ENCODE results near the gene NAB1.
"Not testable (repeated sequence)": the region's sequence is repeated elsewhere in the genome, so short reads cannot be mapped to it uniquely, and the experiment has no call there.

NAB1 gene

DNA sequence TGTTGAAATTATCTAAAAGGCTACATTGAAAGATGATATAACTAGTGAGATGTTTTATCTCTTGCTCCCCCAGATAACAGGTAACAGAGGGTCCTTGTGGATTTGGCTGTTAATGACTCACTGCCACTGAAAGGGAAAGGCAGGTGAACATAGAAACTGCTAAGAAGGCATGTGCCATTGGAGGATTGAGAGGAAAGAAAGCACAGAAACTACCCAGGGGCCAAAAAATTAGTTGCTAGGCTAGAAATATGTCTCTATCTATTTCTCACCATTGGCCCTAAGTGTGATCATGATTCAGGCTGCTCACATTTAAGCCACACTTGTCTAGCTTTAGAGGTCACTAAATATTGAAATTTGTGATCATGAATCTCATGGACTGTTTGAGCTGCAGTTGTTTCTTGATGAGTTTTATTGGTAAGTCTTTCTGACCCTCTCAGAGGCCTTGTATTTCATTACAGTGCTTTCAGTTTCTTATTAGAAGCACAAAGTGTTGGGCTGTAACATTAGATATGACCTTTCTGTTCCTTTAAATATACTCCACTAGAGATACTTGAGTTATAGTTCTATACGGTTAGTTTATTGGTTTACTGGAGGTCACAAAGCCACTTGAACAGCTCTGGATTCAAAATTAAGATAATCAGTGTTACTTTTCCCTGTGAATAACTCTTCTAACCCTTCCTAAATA lies 26.2 kb downstream of the NAB1 start:
- no peak for DNase-seq

DNA sequence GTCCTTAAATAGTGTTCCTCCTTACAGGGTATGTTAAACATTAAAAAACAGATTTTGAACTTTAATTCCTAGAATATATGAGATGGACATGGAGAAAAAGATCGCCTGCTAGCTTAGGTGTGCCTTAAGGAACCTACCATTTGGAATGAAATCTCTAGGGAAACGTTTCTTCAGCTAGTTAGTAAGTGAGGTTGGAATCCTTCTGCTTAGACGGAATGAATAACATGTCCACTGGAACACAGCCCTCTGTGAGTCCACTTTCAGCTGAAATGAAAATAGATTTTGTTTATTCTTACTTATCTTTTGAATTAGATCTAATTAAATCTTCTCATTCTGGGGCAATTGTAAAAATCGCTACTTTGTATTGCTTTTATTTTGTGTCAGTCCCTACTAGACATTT lies 28.4 kb downstream of the NAB1 start:
- peak; percentile 5 for DNase-seq

DNA sequence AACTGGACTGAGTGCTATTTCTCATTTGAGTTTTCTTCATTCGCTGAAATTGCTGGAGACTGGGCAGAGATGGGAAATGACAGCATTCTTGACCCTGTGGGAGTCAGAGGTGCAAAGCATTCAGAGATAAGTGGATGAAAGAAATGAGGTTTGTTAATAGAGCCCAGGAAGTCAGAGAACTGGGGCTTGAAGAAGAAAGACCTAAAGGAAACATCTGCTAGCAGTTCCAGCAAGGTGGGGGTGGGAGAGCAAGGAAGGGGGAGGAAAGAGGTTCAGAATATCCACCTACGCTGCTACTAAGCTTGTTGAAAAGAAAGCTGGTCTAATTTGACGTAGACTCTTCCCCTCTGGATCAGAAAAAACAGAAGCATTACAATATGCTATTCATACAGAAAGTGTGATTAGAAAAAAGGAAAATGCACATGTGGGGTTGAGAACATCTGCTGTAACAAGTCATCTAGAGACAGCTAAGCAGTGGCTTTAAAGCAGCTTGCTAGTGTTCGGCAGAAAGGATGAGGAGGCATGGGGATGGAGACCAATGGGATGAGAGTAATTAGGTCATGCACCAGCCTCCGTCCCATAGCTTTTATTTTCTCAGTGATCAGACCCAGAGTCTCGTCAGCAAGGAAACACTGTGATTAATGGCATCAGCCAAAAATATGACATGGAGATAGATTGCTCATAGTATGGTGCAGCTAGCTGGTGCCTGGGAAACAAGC lies 29.7 kb downstream of the NAB1 start:
- peak; percentile 17 for DNase-seq

DNA sequence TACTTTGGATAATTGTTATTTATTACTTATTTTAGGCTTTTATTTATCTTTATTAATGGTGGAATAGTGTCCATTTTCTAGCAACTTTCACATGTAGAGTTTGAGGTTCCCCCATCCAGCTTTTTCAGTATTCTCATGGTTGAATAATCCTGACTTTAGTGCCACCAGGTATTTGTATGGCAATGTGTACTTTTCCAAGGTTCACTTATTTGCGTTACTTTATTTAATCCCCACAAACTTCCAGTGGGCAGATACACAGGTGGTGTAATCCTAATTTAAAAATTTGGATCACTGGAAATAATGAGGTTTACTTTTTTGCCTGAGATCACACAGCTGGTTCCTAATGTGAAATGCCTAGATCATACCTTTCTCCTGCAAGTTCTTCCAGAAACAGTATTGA lies 30.5 kb downstream of the NAB1 start:
- DNase-seq: no peak

DNA sequence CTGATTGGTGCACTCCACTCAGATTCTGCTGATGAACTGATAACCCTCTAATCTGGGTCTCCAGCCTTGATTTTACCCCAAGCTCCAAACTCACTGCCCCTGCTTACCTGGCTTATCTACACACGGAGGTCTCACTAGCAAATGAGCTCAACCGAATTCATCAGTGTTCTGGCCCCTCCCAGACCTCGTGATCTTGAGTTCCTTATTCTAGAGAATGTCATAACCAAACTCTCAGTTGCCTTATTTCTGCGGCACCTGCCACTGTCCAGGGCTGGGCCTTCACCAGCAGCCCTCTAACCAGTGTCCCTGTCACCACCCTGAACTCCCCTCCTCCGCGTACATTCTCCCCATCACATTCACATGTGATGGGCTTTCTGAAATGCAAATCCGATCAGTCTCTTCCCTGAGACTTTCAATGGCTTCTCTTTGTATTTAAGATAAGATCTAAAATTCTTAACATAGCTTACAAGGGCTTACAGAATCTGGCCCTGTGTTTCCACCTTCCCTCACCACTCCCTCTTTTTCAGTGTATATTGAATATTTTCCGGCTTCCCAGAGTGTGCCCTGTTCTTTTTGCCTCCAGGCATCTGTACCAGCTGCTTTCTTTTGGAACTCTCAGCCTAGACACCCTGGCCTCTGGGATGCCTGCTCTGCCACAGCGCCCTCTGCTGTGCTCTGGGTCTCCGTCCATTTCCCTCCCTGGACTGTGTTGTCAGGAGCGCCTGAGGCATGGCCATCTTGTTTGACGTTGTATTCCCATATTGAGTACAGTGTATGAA lies 31.1 kb downstream of the NAB1 start:
- DNase-seq: peak; percentile 6

DNA sequence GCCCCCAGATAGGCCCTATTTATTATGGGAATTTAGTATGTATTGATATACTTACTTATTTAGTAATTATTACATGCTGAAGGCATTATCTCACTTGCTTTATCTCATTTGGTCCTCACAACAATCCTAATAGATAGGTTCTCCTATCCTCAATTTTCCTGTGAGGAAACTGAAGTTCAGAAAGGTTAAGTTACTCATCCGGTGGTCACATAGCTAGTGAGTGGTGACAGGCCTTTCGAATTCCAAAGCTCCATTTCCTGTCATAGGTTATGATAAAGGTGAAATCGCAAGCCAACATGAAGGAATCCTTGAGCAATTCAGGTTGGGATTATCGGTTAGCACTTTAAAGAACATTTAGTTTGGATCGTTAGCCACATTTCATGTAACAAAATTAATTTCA lies 33.3 kb downstream of the NAB1 start:
- DNase-seq: peak; percentile 40

DNA sequence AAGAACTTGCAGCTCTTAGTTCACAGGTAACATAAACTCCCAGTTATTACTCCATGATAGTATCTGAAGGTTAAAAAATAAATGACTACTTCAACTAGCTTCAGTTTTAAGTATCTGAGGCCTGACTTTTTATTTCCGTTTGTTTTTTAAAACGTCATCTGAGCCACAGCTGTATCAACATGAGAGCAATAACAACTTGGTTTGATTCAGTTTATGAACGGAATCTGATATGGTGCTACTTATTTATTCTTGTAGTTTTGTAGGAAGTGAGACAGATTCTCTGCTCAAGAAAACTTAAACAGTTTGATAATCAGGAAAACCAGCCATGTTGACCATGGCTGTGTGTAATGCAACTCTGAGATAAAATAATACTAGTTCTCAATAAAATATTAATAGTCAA lies 34.9 kb downstream of the NAB1 start:
- DNase-seq: no peak

DNA sequence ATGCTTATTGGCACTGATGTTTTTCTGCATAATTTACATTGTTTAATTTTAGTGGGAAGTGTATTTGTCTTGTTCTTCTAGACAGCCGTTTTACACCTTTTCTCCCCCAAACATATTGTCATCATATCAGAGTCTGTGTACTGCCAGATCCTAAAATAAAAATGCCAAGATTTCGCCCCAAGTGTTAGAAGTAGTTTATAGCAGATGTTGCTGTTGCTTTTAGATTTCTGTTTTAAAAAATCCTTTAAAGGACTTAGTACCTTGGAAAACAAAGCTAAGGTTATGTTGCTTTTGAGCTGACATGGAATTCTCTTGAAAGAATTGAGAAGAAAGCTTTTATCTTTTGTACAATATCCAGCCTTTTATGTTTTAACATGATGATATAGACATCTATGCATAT lies 36.0 kb downstream of the NAB1 start:
- DNase-seq: no peak

DNA sequence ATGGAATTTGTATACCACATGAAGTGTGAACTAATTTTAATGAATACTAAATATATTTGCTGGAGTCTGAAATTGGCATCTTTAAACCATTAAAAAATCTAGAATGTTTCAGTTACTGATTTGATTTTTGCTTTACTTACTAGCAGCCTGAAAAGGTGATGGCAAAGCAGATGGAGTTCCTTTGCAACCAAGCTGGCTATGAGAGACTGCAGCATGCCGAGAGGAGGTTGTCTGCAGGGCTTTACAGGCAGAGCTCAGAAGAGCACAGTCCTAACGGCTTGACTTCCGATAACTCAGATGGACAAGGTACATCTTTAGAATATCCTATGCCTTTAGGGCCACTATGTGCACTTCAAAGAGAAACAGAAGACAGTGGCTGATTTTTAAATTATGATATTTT lies 36.5 kb downstream of the NAB1 start:
- DNase-seq: no peak

DNA sequence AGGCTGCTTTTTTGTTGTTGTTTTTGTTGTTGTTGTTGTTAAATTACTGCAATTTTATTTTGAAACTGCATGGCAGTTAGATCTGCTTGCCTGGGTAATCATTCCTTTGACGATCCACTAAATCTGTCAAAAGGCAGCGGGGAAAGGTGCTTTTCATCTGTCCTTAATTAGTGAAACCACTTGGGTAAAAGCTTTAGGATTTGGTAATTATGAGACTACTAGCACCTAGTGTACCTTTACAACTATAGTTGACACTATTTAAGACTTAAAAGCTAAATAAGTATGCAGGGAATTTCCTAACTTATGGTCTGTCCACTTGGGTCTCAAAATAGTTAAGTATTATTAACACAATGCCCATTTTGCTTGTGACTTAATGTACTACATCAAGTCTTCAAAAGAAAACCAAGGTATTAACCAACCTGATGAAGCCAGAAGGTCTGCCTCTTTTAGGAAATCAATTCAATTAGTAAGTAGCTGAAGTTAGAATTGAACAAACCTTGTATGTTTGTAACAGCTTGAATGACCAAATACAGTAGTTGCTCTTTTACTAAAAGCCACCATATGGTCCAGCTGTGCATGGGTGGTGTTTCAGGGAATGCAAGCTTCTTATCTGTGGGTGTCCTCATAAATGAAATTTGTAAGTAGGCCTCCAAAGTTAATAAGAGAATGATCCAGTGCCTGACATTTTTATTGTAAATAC lies 44.8 kb downstream of the NAB1 start:
- no peak for DNase-seq

DNA sequence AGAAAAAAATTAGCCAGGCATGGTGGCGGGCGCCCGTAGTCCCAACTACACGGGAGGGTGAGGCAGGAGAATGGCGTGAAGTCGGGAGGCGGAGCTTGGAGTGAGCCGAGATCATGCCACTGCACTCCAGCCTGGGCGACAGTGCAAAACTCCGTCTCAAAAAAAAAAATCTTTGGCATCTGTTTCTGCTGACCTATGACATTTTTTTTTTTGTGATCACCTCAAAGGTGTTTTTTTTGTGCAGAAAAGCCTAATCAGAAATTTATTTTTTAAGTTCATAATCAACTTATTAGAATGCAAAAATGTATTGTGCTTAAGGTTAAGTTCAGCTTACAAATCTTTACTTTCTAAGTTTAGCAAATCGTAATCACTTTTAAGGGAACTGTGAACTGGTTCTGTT lies 45.6 kb downstream of the NAB1 start:
- no peak for DNase-seq

DNA sequence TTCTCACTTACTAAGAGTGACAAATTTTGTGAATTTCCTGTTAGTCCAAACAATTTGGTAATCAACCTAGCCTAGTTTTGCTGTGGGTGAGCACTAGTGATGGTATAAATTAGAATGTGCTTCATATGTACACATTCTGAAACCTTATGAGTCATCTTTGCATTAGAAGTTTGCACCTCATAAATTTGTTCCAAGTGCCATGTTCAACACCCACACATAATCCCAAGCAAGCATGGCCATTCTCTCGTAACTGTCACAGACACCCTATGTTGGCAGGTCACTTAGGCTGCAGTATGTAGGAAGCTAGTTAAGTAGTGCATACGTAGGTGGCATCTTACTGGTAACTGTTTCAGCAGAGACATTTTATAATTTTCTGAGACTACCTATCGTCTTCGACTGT lies 46.9 kb downstream of the NAB1 start:
- peak; percentile 76 for DNase-seq

DNA sequence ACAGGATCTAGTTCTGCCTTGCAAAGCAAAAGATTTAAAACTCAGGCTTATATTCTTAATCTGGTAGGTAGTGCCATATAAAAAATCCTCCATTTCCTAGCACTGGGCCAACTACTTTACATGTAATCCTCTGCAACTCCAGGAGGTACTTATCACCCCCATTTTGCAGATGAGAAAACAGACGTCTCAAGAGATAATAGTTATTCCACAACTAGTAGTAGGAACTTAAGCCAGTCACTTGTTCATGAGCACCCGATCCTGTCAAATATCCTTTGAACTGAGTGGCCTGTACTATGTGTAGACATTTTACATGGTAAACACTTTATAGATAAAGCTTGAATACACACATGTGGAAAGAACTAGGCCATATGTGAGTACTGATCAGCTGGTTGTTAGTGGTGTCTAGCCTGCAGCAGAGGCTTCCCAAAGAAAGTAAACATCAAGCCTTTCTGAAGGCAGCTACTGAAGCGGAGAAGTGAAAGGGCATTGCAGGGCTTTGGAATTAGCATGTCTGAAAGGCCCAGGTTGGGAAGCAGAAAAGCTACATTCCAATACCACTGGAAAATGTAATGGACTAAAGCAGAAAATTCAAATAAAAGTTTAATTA lies 48.0 kb downstream of the NAB1 start:
- no peak for DNase-seq

DNA sequence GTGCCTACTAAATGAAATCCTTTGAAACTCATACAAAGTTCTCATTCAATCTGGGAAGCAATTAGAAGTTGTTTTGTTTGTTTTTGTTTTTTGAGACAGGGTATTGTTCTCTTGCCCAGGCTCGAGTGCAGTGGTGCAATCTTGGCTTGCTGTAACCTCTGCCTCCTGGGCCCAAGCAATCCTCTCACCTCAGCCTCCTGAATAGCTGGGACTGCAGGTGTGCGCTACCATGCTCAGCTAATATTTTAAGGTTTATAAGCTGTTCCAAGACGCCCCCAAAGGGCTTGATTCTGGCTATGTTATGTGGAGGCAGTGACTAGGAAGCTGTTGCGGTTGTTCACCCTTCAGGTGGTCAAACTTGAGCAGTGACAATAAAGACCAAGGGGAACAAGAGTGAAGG lies 48.5 kb downstream of the NAB1 start:
- no peak for DNase-seq

DNA sequence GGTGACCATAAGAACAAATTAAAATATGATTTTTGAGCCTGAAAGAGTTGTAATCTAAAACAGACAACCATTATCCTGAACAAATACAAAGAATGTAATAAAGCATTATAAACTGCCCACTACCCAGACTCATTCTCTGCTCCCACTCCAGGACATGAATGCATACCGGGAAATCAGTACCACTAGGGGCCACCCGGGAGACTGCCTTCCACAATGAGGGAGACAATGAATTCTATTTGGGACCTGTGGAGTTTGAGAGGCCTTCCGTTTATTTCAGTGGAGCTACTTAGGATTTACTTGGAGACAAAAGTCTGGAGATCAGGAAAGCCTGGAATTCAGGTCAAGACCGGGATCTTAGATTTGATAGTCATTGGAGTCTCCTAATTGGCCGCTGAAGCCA lies 50.0 kb downstream of the NAB1 start:
- DNase-seq: no peak

DNA sequence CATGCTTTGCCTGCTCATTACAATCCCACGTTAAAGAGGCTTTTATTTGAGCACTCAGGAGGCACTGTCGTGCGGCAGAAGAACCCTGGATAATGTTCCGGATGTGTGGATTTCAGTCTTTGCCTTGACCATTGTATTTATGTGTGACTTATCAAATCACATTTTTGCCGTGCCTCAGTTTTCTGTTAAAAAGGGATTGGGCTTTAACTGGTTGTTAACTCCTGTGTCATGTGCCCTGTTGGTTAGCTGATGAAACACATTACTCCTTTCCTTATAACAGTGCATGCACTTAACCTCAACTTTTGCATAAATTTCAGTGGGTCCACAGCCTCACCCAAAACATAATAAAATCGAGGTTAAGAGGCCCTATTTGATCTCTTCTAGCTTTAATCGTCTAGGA lies 52.7 kb downstream of the NAB1 start:
- no peak for DNase-seq

DNA sequence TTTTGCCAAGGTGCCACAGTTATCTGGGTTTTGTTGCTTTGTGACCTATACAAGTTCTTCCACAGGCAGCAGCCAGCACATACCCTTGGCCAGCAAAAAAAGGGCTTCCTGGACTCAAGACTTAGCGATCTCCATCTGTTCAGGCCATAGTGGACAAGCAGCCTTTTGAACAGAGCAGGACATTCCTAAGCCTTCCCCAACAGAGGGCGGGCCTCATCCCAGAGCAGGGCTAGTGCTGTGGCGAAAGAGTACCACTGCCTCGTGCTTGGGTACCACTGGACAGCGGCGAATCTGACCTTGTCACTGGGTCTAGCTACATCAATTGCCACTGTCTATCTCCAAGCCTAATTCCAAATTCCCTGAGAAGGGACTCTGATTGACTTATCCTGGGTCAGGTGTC lies 56.4 kb downstream of the NAB1 start:
- DNase-seq: no peak

DNA sequence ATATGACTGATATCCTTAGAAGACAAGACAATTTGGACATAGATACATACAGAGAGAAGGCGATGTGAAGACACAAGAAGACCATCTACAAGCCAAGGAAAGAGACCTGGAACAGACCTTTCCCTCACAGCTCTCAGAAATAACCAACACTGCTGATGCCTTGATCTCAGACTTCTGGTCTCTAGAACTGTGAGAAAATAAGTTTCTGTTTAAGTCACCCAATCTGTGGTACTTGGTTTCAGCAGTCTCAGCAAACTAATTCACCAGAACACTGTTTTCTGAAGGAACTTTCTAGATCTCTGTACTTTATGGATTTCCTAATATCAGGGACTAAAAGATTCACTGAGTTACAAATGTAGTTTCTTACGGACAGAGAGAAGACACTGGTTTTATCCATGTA lies 58.8 kb downstream of the NAB1 start:
- DNase-seq: no peak

DNA sequence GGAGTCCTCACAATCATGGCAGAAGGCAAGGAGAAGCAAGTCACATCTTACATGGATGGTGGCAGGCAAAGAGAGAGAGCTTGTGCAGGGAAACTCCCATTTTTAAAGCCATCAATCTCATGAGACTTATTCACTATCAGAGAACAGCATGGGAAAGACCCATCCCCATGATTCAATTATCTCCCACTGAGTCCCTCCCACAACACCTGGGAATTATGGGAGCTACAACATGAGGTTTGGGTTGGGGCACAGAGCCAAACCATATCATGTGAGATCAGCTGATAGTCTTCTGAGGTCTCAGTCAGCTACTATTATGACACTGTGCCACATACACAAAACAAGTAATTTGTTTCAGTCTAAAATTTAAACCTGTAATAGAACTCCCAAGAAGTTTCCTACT lies 59.8 kb downstream of the NAB1 start:
- not testable (repeated sequence) for DNase-seq

DNA sequence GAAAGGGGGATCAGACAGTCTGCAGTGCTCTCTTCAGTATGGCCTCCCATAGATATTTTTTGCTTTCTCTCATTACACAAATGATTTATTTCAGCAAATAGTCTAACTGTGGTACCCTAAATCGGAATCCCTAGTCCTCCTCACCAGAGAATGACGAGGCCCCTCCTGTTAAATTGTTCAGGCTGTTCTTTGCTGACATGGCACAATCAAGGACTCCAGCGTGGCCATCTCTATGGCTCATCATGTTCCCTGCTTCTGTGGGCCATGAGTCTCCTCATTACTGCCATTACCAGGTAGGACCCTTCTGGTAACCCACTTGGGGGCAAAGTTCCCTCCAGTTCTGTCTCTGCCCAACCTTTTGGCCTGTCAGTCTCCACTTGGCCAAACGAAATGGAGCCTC lies 62.2 kb downstream of the NAB1 start:
- no peak for DNase-seq

DNA sequence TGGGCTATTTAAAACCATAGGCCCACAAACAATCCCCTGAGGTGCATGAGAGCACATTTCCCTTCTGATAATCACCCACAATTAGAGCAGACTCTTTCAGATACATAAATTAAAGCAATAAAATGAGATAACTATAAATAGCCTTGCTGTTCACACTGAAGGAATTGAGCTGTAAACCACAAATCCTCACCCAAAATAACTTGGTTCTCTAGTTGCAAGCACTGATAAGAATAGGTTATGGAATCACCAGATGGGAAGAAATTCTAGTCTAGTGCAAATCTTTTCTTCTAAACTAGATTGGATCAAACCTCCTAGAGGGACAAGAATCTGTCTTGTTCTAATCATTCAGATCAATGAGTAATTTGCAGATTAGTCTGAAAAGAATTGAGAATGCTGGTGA lies 64.6 kb downstream of the NAB1 start:
- DNase-seq: peak; percentile 67

DNA sequence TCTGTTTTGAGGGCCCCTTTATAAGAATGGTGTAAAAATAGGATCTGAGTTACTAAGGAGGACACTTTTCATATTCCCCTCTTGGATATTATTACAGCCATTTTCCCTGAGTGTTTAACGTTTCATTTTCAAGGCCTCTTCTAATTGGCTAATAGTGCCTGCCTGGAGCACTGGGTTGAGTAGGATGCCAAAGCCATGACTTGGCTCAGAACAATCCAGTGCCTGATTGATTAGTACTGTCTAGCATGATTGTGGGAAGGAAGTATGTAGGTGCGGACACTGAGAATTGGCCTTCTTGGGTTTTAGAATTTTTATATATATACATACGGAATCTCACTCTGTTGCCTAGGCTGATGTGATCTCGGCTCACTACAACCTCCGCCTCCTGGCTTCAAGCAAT lies 66.1 kb downstream of the NAB1 start:
- DNase-seq: peak; percentile 42

DNA sequence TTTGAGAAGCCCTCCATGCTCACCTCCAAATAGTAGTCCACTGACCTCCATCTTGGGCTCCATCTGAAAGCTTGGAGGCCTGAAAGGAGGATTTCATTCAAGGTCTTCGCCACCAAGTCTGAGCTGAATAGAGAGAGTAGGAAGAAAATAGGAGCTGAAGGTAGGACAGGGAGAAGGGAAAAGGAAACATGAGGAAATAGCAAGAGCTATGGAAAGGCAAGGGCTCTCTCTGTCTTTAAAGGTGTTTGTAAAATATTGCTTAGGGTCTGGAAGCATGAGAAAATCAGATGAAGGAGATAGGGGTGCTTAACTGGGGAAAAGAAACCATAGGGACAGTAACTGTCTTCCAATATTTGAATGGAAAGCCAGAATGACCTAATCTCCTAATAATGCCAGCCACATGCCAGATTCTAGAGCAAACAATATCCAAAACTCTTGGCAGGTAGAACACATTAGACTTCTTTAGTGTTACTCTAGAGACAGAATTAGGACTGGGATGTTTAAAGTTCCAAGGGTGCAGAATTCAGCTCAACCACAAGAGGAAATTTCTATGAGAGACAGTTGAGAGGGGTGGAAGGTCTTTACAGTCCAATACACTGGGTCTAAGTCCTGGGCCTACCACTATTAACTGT lies 67.4 kb downstream of the NAB1 start:
- DNase-seq: no peak

All from fibroblast of skin of right quadriceps (primary cell).